ENCODE measurements around the gene GSDME. TPM values are rescaled to one million over a fixed set of nuclear protein-coding genes. Genes with fewer than 3 reads are reported as not detected.

GSDME gene
- total RNA-seq, 1 experiment from 2014 or later: 51.0 TPM

GRCh38 chr7:24723178-24723530, 34.1 kb downstream of the GSDME start:
- DNase-seq (ENCODE audit: low read depth): no peak

GRCh38 chr7:24722386-24723177, 34.7 kb downstream of the GSDME start:
- no peak for DNase-seq (ENCODE audit: low read depth)

GRCh38 chr7:24721481-24722001, 35.7 kb downstream of the GSDME start:
- DNase-seq (ENCODE audit: low read depth): no peak

GRCh38 chr7:24720283-24720682, 37.0 kb downstream of the GSDME start:
- DNase-seq (ENCODE audit: low read depth): no peak

- no peak for DNase-seq (ENCODE audit: low read depth)
These were observed 38.2 kb downstream of the GSDME start for GRCh38 chr7:24718977-24719491.

- DNase-seq (ENCODE audit: low read depth): no peak
These were observed 38.8 kb downstream of the GSDME start for GRCh38 chr7:24718431-24718831.

GRCh38 chr7:24717694-24718320, 39.5 kb downstream of the GSDME start:
- no peak for DNase-seq (ENCODE audit: low read depth)

- DNase-seq (ENCODE audit: low read depth): no peak
These were observed 40.0 kb downstream of the GSDME start for GRCh38 chr7:24717247-24717622.

- no peak for DNase-seq (ENCODE audit: low read depth)
These were observed 40.6 kb downstream of the GSDME start for GRCh38 chr7:24716480-24717246.

GRCh38 chr7:24715661-24716479, 41.4 kb downstream of the GSDME start:
- DNase-seq (ENCODE audit: low read depth): no peak

- DNase-seq (ENCODE audit: low read depth): no peak
These were observed 42.1 kb downstream of the GSDME start for GRCh38 chr7:24715171-24715570.

GRCh38 chr7:24714676-24715010, 42.6 kb downstream of the GSDME start:
- DNase-seq (ENCODE audit: low read depth): no peak

- DNase-seq (ENCODE audit: low read depth): no peak
These were observed 43.2 kb downstream of the GSDME start for GRCh38 chr7:24713850-24714675.

GRCh38 chr7:24713039-24713793, 44.0 kb downstream of the GSDME start:
- DNase-seq (ENCODE audit: low read depth): no peak

GRCh38 chr7:24709585-24710360, 47.5 kb downstream of the GSDME start:
- no peak for DNase-seq (ENCODE audit: low read depth)

- no peak for DNase-seq (ENCODE audit: low read depth)
These were observed 48.2 kb downstream of the GSDME start for GRCh38 chr7:24709051-24709450.

GRCh38 chr7:24707988-24708615, 49.2 kb downstream of the GSDME start:
- DNase-seq (ENCODE audit: low read depth): no peak

Data from HT1080 (cell line).